ENCODE data around the gene PCDHGA1.
A peak's percentile ranks its signal among the peaks of the same experiment; 100 is the strongest.
"Not testable (repeated sequence)": the region's sequence is repeated elsewhere in the genome, so short reads cannot be mapped to it uniquely, and the experiment has no call there.

Gene PCDHGA1

DNA sequence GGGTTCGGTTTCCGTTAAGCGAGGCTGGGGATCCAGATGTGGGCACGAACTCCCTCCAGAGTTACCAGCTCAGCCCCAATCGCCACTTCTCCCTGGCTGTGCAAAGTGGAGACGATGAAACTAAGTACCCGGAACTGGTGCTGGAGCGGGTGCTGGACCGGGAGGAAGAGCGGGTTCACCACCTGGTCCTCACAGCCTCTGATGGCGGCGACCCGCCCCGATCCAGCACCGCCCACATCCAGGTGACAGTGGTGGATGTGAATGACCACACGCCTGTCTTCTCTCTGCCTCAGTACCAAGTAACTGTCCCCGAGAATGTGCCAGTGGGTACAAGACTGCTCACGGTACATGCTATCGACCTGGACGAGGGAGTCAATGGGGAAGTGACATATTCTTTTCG lies 53.0 kb downstream of the PCDHGA1 start:
- DNase-seq = no peak

DNA sequence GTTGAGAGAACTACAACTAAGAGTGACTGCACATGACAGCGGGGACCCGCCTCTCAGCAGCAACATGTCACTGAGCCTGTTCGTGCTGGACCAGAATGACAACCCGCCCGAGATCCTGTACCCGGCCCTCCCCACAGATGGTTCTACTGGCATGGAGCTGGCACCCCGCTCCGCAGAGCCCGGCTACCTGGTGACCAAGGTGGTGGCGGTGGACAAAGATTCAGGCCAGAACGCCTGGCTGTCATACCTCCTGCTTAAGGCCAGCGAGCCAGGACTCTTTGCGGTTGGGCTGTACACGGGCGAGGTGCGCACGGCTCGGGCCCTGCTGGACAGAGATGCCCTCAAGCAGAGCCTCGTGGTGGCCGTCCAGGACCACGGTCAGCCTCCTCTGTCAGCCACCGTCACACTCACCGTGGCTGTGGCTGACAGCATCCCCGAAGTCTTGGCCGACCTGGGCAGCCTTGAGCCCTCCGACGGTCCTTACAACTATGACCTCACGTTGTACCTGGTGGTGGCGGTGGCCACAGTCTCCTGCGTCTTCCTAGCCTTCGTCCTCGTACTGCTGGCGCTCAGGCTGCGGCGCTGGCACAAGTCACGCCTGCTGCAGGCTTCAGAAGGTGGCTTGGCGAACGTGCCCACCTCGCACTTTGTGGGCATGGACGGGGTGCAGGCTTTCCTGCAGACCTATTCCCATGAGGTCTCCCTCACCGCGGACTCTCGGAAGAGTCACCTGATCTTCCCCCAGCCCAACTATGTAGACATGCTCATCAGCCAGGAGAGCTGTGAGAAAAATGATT lies 54.4 kb downstream of the PCDHGA1 start:
- DNase-seq = no peak

DNA sequence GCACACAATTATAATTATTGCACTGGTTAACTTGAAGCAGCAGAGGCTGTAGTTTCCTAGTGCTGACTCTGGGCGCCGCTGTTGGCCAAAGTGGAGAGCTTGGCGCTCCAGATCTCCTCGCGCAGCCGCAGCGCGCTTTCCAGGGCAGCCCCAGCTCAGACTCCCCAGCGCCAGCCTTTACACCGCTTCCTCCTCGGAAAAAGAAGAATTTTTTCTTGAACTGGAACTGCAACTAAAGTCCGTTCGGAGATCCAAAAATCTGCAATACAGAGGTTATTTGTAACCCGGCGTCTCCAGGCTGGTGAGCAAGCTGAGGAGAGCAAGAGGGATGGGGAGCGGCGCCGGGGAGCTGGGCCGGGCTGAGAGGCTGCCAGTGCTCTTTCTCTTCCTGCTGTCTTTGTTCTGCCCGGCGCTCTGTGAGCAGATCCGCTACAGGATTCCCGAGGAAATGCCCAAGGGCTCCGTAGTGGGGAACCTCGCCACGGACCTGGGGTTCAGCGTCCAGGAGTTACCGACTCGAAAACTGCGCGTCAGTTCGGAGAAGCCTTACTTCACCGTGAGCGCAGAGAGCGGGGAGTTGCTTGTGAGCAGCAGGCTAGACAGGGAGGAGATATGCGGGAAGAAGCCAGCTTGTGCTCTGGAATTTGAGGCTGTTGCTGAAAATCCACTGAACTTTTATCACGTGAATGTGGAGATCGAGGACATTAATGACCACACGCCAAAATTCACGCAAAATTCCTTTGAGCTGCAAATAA lies 57.4 kb downstream of the PCDHGA1 start, which contains the start of gene PCDHGB4:
Gene PCDHGB4 (plus strand): TSS at position 142 of the 755 bp plus-strand sequence. CDS start 187 bp downstream, at position 329.
- DNase-seq = not testable (repeated sequence)

DNA sequence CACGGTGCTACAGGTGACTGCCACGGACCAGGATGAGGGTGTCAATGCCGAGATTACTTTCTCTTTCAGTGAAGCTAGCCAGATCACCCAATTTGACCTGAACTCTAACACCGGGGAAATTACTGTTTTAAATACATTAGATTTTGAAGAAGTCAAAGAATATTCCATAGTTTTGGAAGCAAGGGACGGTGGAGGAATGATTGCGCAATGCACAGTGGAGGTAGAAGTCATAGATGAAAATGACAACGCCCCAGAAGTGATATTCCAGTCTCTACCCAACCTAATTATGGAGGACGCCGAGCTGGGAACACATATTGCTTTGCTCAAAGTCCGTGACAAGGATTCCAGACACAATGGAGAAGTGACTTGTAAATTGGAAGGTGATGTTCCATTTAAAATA lies 58.3 kb downstream of the PCDHGA1 start:
- no peak for DNase-seq

DNA sequence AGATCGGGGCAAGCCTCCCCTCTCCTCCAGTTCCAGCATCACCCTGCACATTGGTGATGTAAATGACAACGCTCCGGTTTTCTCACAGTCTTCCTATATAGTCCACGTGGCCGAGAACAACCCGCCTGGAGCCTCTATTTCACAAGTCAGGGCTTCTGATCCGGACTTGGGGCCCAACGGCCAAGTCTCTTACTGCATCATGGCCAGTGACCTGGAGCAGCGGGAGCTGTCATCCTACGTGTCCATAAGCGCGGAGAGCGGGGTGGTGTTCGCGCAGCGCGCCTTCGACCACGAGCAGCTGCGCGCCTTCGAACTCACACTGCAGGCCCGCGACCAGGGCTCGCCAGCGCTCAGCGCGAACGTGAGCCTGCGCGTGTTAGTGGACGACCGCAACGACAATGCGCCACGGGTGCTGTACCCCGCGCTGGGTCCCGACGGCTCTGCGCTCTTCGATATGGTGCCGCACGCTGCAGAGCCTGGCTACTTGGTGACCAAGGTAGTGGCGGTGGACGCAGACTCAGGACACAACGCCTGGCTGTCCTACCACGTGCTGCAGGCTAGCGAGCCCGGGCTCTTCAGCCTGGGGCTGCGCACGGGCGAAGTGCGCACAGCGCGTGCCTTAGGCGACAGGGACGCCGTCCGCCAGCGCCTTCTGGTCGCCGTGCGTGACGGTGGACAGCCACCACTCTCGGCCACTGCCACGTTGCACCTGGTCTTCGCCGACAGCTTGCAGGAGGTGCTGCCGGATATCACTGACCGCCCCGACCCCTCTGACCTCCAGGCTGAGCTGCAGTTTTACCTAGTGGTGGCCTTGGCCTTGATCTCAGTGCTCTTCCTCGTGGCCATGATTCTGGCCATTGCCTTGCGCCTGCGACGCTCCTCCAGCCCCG lies 59.1 kb downstream of the PCDHGA1 start:
- DNase-seq = no peak

DNA sequence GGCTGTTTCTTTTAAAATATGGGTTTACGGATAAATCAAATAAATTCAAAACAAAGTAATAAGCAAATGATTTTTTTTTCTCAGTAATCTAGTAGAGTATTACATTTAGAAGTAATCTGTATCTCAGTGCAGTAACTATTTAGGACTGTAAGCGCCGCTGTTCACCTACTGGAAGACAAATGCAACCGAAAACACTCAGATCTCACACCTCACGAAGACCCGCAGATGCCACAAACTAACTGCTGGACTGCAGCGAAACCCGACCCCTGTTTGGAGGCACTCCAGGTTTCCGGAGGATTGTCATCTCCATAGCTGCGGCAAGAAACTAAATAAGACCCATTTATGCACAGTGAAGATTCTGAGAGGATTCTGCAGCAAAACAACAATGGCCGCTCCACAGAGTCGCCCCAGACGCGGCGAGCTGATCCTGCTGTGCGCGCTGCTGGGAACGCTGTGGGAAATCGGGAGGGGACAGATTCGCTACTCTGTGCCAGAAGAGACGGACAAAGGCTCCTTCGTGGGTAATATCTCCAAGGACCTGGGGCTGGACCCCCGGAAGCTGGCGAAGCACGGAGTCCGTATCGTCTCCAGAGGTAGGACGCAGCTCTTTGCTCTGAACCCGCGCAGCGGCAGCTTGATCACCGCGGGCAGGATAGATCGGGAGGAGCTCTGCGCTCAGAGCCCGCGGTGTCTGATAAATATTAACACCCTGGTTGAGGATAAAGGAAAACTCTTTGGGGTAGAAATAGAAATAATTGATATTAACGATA lies 62.3 kb downstream of the PCDHGA1 start, which contains the start of gene PCDHGA8:
Gene PCDHGA8 (plus strand): TSS at position 205 of the 770 bp plus-strand sequence. CDS start 181 bp downstream, at position 386.
- DNase-seq = no peak

DNA sequence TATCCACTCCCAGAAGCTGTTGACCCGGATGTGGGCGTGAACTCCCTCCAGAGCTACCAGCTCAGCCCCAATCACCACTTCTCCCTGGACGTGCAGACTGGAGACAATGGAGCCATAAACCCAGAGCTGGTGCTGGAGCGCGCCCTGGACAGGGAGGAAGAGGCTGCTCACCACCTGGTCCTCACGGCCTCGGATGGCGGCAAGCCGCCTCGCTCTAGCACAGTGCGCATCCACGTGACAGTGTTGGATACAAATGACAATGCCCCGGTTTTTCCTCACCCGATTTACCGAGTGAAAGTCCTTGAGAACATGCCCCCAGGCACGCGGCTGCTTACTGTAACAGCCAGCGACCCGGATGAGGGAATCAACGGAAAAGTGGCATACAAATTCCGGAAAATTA lies 63.0 kb downstream of the PCDHGA1 start:
- DNase-seq = no peak

DNA sequence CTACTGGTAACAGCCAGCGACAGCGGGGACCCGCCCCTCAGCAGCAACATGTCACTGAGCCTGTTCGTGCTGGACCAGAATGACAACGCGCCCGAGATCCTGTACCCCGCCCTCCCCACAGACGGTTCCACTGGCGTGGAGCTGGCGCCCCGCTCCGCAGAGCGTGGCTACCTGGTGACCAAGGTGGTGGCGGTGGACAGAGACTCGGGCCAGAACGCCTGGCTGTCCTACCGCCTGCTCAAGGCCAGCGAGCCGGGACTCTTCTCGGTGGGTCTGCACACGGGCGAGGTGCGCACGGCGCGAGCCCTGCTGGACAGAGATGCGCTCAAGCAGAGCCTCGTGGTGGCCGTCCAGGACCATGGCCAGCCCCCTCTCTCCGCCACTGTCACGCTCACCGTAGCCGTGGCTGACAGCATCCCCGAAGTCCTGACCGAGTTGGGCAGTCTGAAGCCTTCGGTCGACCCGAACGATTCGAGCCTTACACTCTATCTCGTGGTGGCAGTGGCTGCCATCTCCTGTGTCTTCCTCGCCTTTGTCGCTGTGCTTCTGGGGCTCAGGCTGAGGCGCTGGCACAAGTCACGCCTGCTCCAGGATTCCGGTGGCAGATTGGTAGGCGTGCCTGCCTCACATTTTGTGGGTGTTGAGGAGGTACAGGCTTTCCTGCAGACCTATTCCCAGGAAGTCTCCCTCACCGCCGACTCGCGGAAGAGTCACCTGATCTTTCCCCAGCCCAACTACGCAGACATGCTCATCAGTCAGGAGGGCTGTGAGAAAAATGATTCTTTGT lies 64.3 kb downstream of the PCDHGA1 start:
- not testable (repeated sequence) for DNase-seq

DNA sequence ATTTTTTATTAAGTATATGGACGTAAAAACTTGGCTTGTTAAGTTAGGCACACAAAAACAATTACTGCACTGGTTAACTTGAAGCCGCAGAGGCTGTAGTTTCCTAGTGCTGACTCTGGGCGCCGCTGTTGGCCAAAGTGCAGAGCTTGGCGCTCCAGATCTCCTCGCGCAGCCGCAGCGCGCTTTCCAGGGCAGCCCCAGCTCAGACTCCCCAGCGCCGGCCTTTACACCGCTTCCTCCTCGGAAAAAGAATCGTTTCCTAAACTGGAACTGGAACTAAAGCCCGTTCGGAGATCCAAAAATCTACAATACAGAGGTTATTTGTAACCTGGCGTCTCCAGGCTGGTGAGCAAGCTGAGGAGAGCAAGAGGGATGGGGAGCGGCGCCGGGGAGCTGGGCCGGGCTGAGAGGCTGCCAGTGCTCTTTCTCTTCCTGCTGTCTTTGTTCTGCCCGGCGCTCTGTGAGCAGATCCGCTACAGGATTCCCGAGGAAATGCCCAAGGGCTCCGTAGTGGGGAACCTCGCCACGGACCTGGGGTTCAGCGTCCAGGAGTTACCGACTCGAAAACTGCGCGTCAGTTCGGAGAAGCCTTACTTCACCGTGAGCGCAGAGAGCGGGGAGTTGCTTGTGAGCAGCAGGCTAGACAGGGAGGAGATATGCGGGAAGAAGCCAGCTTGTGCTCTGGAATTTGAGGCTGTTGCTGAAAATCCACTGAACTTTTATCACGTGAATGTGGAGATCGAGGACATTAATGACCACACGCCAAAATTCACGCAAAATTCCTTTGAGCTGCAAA lies 67.6 kb downstream of the PCDHGA1 start, which contains the start of gene PCDHGB5:
Gene PCDHGB5 (plus strand): TSS at position 192 of the 796 bp plus-strand sequence. CDS start 181 bp downstream, at position 373.
- not testable (repeated sequence) for DNase-seq

DNA sequence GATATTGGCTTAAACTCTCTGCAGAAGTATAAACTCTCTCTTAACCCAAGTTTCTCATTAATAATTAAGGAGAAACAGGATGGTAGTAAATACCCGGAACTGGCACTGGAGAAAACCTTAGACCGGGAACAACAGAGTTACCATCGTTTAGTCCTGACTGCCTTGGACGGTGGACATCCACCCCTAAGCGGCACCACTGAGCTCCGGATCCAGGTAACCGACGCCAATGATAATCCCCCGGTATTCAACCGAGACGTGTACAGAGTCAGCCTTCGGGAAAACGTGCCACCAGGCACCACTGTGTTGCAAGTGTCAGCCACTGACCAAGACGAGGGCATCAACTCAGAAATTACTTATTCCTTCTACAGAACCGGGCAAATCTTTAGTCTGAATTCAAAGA lies 68.3 kb downstream of the PCDHGA1 start:
- no peak for DNase-seq

DNA sequence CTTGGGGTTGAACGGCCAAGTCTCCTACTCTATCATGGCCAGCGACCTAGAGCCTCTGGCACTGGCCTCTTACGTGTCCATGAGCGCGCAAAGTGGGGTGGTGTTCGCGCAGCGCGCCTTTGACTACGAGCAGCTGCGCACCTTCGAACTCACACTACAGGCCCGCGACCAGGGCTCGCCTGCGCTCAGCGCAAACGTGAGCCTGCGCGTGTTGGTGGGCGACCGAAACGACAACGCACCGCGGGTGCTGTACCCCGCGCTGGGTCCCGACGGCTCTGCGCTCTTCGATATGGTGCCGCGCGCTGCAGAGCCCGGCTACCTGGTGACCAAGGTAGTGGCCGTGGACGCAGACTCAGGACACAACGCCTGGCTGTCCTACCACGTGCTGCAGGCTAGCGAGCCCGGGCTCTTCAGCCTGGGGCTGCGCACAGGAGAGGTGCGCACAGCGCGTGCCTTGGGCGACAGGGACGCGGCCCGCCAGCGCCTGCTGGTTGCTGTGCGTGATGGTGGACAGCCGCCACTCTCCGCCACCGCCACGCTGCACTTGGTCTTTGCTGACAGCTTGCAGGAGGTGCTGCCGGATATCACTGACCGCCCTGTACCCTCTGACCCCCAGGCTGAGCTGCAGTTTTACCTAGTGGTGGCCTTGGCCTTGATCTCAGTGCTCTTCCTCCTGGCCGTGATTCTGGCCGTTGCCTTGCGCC lies 69.4 kb downstream of the PCDHGA1 start:
- no peak for DNase-seq

DNA sequence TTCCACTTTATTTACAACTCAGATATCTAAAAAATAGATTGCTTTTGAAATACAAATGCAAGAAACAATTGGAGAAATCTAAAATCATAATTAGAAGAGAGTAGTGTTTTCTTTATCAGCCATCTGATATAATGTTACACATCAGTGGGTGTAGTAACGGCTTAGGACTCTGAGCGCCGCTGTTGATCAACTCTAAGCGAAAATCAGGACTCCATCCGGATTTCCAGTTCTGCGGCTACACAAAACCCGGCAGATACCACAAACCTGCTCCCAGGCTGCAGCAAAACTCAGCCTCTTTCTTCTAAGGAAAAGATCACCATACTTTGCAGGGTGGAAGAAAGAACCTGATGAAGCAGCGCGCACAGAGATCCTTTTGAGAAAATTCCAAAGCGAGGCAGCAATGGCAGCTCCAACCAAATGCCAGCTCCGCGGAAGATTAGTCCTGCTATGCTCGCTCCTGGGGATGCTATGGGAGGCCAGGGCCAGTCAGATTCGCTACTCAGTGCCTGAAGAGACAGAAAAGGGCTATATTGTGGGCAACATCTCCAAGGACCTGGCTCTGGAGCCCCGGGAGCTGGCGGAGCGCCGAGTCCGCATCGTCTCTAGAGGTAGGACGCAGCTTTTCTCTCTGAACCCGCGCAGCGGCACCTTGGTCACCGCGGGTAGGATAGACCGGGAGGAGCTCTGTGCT lies 72.4 kb downstream of the PCDHGA1 start, which contains the start of gene PCDHGA9:
Gene PCDHGA9 (plus strand): TSS at position 226 of the 691 bp plus-strand sequence. CDS start 175 bp downstream, at position 401.
- no peak for DNase-seq

DNA sequence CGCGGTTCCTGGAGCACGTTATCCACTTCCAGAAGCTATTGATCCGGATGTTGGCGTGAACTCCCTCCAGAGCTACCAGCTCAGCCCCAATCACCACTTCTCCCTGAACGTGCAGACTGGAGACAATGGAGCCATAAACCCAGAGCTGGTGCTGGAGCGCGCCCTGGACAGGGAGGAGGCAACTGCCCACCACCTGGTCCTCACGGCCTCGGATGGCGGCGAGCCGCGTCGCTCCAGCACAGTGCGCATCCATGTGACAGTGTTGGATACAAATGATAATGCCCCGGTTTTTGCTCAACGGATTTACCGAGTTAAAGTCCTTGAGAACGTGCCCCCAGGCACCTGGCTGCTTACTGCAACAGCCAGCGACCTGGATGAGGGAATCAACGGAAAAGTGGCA lies 73.1 kb downstream of the PCDHGA1 start:
- DNase-seq = no peak

DNA sequence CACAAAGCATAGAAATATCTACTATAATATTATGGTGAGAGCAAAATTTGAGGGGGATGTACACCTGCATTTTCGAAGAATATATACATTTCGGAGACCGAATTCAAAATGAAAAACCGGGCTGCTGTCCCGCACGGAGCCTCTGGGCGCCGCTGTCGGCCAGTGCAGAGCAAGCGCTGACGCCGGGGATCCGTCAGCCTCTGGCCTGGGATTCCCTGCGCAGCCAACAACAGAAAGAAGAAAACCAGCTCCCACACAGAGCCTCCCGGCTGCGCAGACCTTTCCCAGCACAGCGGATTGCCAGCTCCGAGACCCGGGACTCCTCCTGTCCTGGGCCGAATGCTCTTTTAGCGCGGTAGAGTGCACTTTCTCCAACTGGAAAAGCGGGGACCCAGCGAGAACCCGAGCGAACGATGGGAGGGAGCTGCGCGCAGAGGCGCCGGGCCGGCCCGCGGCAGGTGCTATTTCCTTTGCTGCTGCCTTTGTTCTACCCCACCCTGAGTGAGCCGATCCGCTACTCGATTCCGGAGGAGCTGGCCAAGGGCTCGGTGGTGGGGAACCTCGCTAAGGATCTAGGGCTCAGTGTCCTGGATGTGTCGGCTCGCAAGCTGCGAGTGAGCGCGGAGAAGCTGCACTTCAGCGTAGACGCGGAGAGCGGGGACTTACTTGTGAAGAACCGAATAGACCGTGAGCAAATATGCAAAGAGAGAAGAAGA lies 77.6 kb downstream of the PCDHGA1 start, which contains the start of gene PCDHGB6:
Gene PCDHGB6 (plus strand): TSS at position 232 of the 716 bp plus-strand sequence. CDS start 182 bp downstream, at position 414.
- not testable (repeated sequence) for DNase-seq

DNA sequence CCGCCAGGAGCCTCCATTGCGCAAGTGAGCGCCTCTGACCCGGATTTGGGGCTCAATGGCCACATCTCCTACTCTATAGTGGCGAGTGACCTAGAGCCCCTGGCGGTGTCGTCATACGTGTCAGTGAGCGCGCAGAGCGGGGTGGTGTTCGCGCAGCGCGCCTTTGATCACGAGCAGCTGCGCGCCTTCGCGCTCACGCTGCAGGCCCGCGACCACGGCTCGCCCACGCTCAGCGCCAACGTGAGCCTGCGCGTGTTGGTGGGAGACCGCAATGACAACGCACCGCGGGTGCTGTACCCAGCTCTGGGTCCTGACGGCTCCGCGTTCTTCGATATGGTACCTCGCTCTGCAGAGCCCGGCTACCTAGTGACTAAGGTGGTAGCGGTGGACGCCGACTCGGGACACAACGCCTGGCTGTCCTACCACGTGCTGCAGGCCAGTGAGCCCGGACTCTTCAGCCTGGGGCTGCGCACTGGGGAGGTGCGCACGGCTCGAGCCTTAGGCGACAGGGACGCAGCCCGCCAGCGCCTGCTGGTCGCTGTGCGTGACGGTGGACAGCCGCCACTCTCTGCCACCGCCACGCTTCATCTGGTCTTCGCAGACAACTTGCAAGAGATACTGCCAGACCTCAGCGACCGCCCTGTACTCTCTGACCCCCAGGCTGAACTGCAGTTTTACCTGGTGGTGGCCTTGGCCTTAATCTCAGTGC lies 79.4 kb downstream of the PCDHGA1 start:
- DNase-seq = no peak

DNA sequence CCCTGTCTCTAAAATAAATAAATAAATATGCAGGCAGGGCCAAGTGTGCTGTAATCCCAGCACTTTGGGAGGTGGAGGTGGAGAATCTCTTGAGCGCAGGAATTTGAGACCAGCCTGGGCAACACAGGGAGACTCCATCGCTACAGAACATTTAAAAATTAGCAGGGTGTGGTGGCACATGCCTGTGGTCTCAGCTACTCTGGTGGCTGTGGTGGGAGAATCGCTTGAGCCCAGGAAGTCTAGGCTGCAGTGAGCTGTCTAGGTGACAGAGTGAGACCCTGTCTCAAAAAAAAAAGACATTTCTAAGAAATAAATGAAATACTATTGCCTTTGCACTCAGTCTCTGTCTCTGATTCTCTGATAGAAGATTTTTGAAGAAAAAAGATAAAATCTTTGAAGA lies 81.3 kb downstream of the PCDHGA1 start:
- DNase-seq = no peak

DNA sequence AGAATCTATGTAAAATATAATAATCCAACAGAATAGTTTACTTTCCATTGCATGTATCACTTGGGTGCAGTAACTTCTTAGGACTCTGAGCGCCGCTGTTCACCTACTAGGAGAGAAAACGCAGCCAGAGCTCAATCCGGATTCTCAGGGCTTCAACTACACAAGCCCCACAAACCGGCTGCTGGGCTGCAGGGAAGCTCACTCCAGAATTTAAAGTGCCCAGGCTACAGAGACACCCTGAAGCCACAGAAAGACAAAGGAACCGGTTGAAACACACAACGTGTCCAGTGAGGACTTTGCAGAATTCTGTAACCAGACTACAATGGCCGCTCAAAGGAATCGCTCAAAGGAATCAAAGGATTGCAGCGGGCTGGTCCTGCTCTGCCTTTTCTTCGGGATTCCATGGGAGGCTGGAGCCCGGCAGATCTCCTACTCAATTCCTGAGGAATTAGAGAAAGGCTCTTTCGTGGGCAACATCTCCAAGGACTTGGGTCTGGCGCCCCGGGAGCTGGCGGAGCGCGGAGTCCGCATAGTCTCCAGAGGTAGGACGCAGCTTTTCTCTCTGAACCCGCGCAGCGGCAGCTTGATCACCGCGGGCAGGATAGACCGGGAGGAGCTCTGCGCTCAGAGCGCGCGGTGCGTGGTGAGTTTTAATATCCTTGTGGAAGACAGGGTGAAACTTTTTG lies 82.7 kb downstream of the PCDHGA1 start, which contains the start of gene PCDHGA10:
Gene PCDHGA10 (plus strand): TSS at position 134 of the 686 bp plus-strand sequence. CDS start 189 bp downstream, at position 323.
- peak; percentile 11 for DNase-seq

Measured in NCI-H1092 treated with DMSO at 0.1 percent for 48 hours (cell line).